Endothelial cell of umbilical vein (primary cell): ENCODE measurements around the gene CORO2B. TPM values are rescaled to one million over a fixed set of nuclear protein-coding genes. Genes with fewer than 3 reads are reported as not detected.

Experiments used
- BruUV-seq: library from RNA; stranded (reverse); fragments of 400-500 nt; replicated peaks from 2 replicates; lab custom pipeline; 2021; lab: Mats Ljungman, UMichigan
- CTCF ChIA-PET: fragments of 300-600, 350-600 bp; sonication (Branson Sonifier 250); formaldehyde crosslinking; loops from one replicate; lab custom pipeline; 2021; ENCODE audit warnings: antibody characterized with exemption, inconsistent platforms; lab: Charles Lee
- POLR2A ChIA-PET: fragments of 300-600, 350-600 bp; sonication (Branson Sonifier 250); formaldehyde crosslinking; loops from one replicate; lab custom pipeline; 2021; ENCODE audit warnings: antibody characterized with exemption, inconsistent platforms; lab: Charles Lee
- DNase-seq: peaks from one replicate; pipeline ENCODE4 v3.0.0-alpha.2; 2011; ENCODE audit warnings: low read depth, low spot score
- FAIRE-seq: peaks from 2 replicates; lab custom pipeline; 2011; peaks lifted over from hg19 to GRCh38; lab: Jason Lieb, UNC
- H2AFZ ChIP-seq: 2 replicates; pipeline ENCODE4 v1.6.0; 2012; ENCODE audit warnings: low read depth, low read length, control low read depth, inconsistent platforms
- H3K27ac ChIP-seq: 2 replicates; pipeline ENCODE4 v1.5.1; 2011; ENCODE audit warnings: low read depth, mild to moderate bottlenecking, control low read depth, low read length, moderate library complexity; ENCODE audit not compliant: insufficient read depth
- H3K27me3 ChIP-seq, 2 experiments: 2 replicates each; pipeline versions ENCODE4 v1.6.0 to v1.6.1; 2011; ENCODE audit warnings: low read length in 2 of 2, mixed read lengths in 1 of 2; ENCODE audit not compliant: control insufficient read depth in 2 of 2, insufficient read depth in 2 of 2
- H3K36me3 ChIP-seq, 2 experiments: 2 replicates in 1 of 2; 3 replicates in 1 of 2; pipeline ENCODE4 v1.5.1; 2011; ENCODE audit warnings: low read length in 2 of 2, mild to moderate bottlenecking in 1 of 2, moderate library complexity in 1 of 2; ENCODE audit not compliant: control insufficient read depth in 2 of 2, insufficient read depth in 2 of 2; ENCODE audit errors: extremely low read depth in 1 of 2
- H3K4me1 ChIP-seq: 3 replicates; pipeline ENCODE4 v1.5.1; 2011; ENCODE audit warnings: mild to moderate bottlenecking, low read length; ENCODE audit not compliant: control insufficient read depth, insufficient read depth; ENCODE audit errors: extremely low read depth
- H3K4me2 ChIP-seq: 2 replicates; pipeline ENCODE4 v1.6.1; 2011; ENCODE audit warnings: low read length, control low read depth, mixed read lengths; ENCODE audit not compliant: insufficient read depth
- H3K4me3 ChIP-seq, 3 experiments: fragments of 200-600 bp in 1 of 3; sonication (generic), shearing (Covaris generic) in 1 of 3; replicated peaks in 1 of 3; 2 replicates each; pipeline ENCODE4 v1.5.1; 2011 to 2016; ENCODE audit warnings: control low read depth in 3 of 3, low read length in 3 of 3, mild to moderate bottlenecking in 2 of 3, inconsistent platforms in 1 of 3, low read depth in 1 of 3, moderate library complexity in 1 of 3; ENCODE audit not compliant: insufficient read depth in 1 of 3
- H3K79me2 ChIP-seq: 2 replicates; pipeline ENCODE4 v1.6.0; 2012; ENCODE audit warnings: low read length, inconsistent platforms; ENCODE audit not compliant: control insufficient read depth, insufficient read depth
- H3K9ac ChIP-seq: replicated peaks from 2 replicates; pipeline ENCODE3; 2011; ENCODE audit warnings: low read length, control low read depth; ENCODE audit not compliant: insufficient read depth; ENCODE audit errors: extremely low read depth
- H3K9me1 ChIP-seq: replicated peaks from 3 replicates; pipeline ENCODE4 v1.6.0; 2011; ENCODE audit warnings: mild to moderate bottlenecking, low read length; ENCODE audit not compliant: control insufficient read depth, insufficient read depth; ENCODE audit errors: extremely low read depth
- H3K9me3 ChIP-seq: replicated peaks from 2 replicates; pipeline ENCODE4 v1.5.1; 2012; ENCODE audit warnings: low read length, inconsistent platforms; ENCODE audit not compliant: control insufficient read depth, insufficient read depth
- H4K20me1 ChIP-seq: replicated peaks from 2 replicates; pipeline ENCODE3; 2011; ENCODE audit warnings: mild to moderate bottlenecking, low read length; ENCODE audit not compliant: control insufficient read depth, insufficient read depth; ENCODE audit errors: extremely low read depth
- CTCF ChIP-seq, 2 donors: IDR thresholded peaks; 1 replicate in 1 of 2; 2 replicates in 1 of 2; pipeline ENCODE4 v1.5.1; 2011; ENCODE audit warnings: low read length in 2 of 2, mild to moderate bottlenecking in 2 of 2, moderate library complexity in 2 of 2, control low read depth in 1 of 2, inconsistent platforms in 1 of 2, low read depth in 1 of 2; ENCODE audit not compliant: insufficient read depth in 1 of 2; ENCODE audit errors: extremely low read depth in 1 of 2
- EZH2 ChIP-seq: IDR thresholded peaks from 2 replicates; pipeline ENCODE4 v1.6.1; 2012; ENCODE audit warnings: borderline replicate concordance, low read depth, mild to moderate bottlenecking, moderate library complexity, low read length, inconsistent platforms; ENCODE audit not compliant: severe bottlenecking
- MYC ChIP-seq: IDR thresholded peaks from one replicate; pipeline ENCODE4 v1.6.1; 2011; ENCODE audit warnings: mild to moderate bottlenecking, low read depth, low read length
- POLR2AphosphoS5 ChIP-seq: IDR thresholded peaks from 2 replicates; pipeline ENCODE4 v1.6.1; 2012; ENCODE audit warnings: low read depth, mild to moderate bottlenecking, control low read depth, low read length, moderate library complexity; ENCODE audit not compliant: insufficient read depth
- dilution Hi-C: fragments of 300-500 bp; cut with MboI; formaldehyde crosslinking; loops from one replicate; pipeline ENCODE4 v1.15.0; 2019; ENCODE audit warnings: low sequenced_read_pairs; ENCODE audit not compliant: extremely low pct_ligation_motif_present
- intact Hi-C: fragments of 100-400 bp; cut with micrococcal nuclease; formaldehyde crosslinking; loops from one replicate; pipeline ENCODE4 v1.10.0; 2022
- polyA plus RNA-seq, 4 experiments: library from polyadenylated mRNA; depleted of rRNA in 3 of 4; stranded (reverse) in 3 of 4; unstranded in 1 of 4; fragments of >200 nt; gene quantifications; 2 replicates each; pipeline versions ENCODE4 v1.2.1 to v1.2.3, GENCODE V29; 2011 to 2012; ENCODE audit warnings: missing spikeins in 1 of 4
- total RNA-seq: library from RNA; stranded (reverse); gene quantifications from 2 replicates; pipeline ENCODE4 v1.2.3, GENCODE V29; 2021

CORO2B gene
- total and polyA plus RNA-seq, 2 donors (not counting 3 experiments of a cell fraction or from before 2014, with no cell fraction given), result 2.4 to 3.7 TPM

- intact Hi-C loops, result no loop called here
- no peaks in the 10 kb centered on the region for H3K79me2 ChIP-seq
- CTCF ChIA-PET, result interaction anchor here (1.3 to 1.4 kb wide), 2 partner anchors 8 to 10 kb away, joined by 4 read pairs; no protein-coding TSS in a partner anchor
Measured at GRCh38 chr15:68739390-68740080, 160.7 kb downstream of the CORO2B start.

More at GRCh38 chr15:68739390-68740080, 160.7 kb downstream of the CORO2B start:
- no peak overlapping the region for H3K27ac ChIP-seq
- H3K9ac ChIP-seq, result no peak overlapping the region
- DNase-seq (peak; percentile 56), FAIRE-seq (no peak)
- POLR2A ChIA-PET, result no interaction called here
- peaks cover 3 to 13% of the 10 kb centered on the region in 2 experiments for H3K27me3 ChIP-seq
- no peaks in the 10 kb centered on the region for H3K9me1 ChIP-seq
- TF ChIP-seq CTCF (IDR thresholded peaks at IDR 0.05; ENCODE audit: extremely low read depth in 1 of 2, insufficient read depth in 1 of 2, low read depth in 1 of 2, low read length in 2 of 2) (no peak), POLR2AphosphoS5 (no peak), MYC (no peak), EZH2 (no peak)
- no peak overlapping the region for H3K4me2 ChIP-seq
- H4K20me1 ChIP-seq, result no peaks in the 10 kb centered on the region
- no TSS peak for BruUV-seq
- H3K9me3 ChIP-seq, result no peaks in the 10 kb centered on the region
- no peak overlapping the region for H2AFZ ChIP-seq
- H3K4me1 ChIP-seq, result no peaks in the 10 kb centered on the region
- H3K4me3 ChIP-seq, result no peak overlapping the region
- no peaks in the 10 kb centered on the region for H3K36me3 ChIP-seq
- dilution Hi-C loops, result no loop called here
